A549 (cell line): Measurements from ENCODE around the gene MED22.

Experiments
- EHF ChIP-seq: fragments of 250-450 bp; sonication (Bioruptor Pico); IDR thresholded peaks from 2 replicates; pipeline ENCODE4 v1.5.0; 2020; ENCODE audit warnings: mild to moderate bottlenecking
- EP300 ChIP-seq, 2 experiments: fragments of >200 bp; sonication (Bioruptor Twin); formaldehyde crosslinking; IDR thresholded peaks; 2 replicates in 1 of 2; 3 replicates in 1 of 2; pipeline ENCODE4 v1.6.1; 2016 to 2017
- HOXB13 ChIP-seq: fragments of 250-450 bp; sonication (Bioruptor Pico); IDR thresholded peaks from 2 replicates; pipeline ENCODE4 v1.5.0; 2020; ENCODE audit warnings: low read depth, mild to moderate bottlenecking, moderate library complexity
- MAFK ChIP-seq: fragments of 450-650 bp; IDR thresholded peaks from 2 replicates; pipeline ENCODE4 v1.6.1; 2014; ENCODE audit not compliant: partially characterized antibody
- POLR2A ChIP-seq: IDR thresholded peaks from 2 replicates; pipeline ENCODE4 v1.6.1; 2012; ENCODE audit warnings: mild to moderate bottlenecking, low read length
- RFX5 ChIP-seq: fragments of 450-650 bp; IDR thresholded peaks from 2 replicates; pipeline ENCODE4 v1.7.1; 2014; ENCODE audit warnings: antibody characterized with exemption, mild to moderate bottlenecking, moderate library complexity
- SMC3 ChIP-seq: fragments of >200 bp; sonication (Bioruptor Twin); formaldehyde crosslinking; IDR thresholded peaks from 3 replicates; pipeline ENCODE4 v1.6.1; 2018; ENCODE audit warnings: inconsistent platforms
- TFCP2L1 ChIP-seq: fragments of 250-450 bp; sonication (Bioruptor Pico); IDR thresholded peaks from 2 replicates; pipeline ENCODE4 v1.5.0; 2021; ENCODE audit warnings: mild to moderate bottlenecking
- TF ChIP-seq, protein P1 (sequence below): fragments of >200 bp; sonication (Bioruptor Twin); formaldehyde crosslinking; IDR thresholded peaks from 3 replicates; pipeline ENCODE4 v1.5.1; 2016
- TF ChIP-seq, protein P2 (sequence below): fragments of 200-600 bp; sonication (generic); IDR thresholded peaks from 2 replicates; pipeline ENCODE4 v1.6.1; 2016; ENCODE audit warnings: antibody characterized with exemption, mild to moderate bottlenecking, moderate library complexity

GRCh38 chr9:133342570-133342969 lies 5.4 kb downstream of the MED22 start:
- no peak for TF ChIP-seq SMC3
- TF ChIP-seq, protein P1, sequence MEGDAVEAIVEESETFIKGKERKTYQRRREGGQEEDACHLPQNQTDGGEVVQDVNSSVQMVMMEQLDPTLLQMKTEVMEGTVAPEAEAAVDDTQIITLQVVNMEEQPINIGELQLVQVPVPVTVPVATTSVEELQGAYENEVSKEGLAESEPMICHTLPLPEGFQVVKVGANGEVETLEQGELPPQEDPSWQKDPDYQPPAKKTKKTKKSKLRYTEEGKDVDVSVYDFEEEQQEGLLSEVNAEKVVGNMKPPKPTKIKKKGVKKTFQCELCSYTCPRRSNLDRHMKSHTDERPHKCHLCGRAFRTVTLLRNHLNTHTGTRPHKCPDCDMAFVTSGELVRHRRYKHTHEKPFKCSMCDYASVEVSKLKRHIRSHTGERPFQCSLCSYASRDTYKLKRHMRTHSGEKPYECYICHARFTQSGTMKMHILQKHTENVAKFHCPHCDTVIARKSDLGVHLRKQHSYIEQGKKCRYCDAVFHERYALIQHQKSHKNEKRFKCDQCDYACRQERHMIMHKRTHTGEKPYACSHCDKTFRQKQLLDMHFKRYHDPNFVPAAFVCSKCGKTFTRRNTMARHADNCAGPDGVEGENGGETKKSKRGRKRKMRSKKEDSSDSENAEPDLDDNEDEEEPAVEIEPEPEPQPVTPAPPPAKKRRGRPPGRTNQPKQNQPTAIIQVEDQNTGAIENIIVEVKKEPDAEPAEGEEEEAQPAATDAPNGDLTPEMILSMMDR, result peak; percentile 11; the same call in 2 of the 3 replicates
- TF ChIP-seq, protein P2, sequence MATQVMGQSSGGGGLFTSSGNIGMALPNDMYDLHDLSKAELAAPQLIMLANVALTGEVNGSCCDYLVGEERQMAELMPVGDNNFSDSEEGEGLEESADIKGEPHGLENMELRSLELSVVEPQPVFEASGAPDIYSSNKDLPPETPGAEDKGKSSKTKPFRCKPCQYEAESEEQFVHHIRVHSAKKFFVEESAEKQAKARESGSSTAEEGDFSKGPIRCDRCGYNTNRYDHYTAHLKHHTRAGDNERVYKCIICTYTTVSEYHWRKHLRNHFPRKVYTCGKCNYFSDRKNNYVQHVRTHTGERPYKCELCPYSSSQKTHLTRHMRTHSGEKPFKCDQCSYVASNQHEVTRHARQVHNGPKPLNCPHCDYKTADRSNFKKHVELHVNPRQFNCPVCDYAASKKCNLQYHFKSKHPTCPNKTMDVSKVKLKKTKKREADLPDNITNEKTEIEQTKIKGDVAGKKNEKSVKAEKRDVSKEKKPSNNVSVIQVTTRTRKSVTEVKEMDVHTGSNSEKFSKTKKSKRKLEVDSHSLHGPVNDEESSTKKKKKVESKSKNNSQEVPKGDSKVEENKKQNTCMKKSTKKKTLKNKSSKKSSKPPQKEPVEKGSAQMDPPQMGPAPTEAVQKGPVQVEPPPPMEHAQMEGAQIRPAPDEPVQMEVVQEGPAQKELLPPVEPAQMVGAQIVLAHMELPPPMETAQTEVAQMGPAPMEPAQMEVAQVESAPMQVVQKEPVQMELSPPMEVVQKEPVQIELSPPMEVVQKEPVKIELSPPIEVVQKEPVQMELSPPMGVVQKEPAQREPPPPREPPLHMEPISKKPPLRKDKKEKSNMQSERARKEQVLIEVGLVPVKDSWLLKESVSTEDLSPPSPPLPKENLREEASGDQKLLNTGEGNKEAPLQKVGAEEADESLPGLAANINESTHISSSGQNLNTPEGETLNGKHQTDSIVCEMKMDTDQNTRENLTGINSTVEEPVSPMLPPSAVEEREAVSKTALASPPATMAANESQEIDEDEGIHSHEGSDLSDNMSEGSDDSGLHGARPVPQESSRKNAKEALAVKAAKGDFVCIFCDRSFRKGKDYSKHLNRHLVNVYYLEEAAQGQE, result no peak
- TF ChIP-seq RFX5, result no peak
- no peak for TF ChIP-seq TFCP2L1
- TF ChIP-seq EHF (CRISPR knock-in tag), result no peak
- TF ChIP-seq POLR2A, result no peak
- no peak for TF ChIP-seq EP300 (IDR thresholded peaks at IDR 0.05)
- no peak for TF ChIP-seq HOXB13
- TF ChIP-seq MAFK, result no peak
